Stimulated activated CD8-positive, alpha-beta memory T cell treated with anti-CD3 and anti-CD28 coated beads, Interleukin-4, amount 100 ng/mL, for 4 hours (primary cell): ENCODE results near the gene JSRP1.

ENCODE experiments used
- DNase-seq, 2 donors: peaks; one replicate each; pipeline ENCODE4 v3.0.0-alpha.2; 2020; ENCODE audit warnings: low read depth in 2 of 2, low spot score in 1 of 2

JSRP1 gene

DNA sequence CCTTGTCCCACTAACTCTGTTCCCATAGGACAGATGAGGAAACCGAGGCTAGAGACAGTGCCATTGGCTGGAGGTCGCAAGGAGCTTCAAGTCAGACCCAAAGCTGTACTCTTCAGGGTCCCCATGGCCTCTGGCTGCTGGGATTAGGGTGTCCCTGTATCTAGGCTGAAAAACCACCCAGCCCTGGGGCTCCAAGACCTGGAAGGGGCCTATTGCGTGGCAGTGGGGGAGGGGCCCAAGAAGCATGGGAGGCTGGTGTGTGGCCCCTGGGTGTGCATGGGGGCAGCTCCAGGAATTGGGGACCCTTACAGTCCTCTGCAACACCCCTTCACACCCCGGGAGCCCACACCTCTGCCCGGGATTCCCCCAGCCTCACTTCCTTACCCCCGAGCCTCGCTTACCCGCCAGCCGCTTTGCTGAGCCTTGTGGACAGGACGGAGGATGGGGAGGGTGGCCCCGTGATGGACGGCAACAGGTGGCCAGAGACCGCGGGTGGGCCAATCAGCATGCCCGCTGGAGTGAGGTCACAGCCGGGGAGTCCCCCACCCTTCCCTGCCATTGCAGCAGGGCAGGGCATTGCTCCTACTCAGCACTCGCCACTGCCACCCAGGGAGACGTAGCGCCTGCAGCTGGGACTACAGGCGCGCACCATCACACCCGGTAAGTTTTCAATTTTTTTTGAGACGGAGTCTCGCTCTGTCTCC is at the start of gene JSRP1:
Gene JSRP1, minus strand, starts transcription at position 436 of the 704 bp plus-strand sequence. CDS start 1,103 bp downstream, outside the sequence.
- DNase-seq = no peak

GRCh38 chr19:2305452-2306280 is 49.4 kb upstream of the JSRP1 start:
- DNase-seq = no peak

DNA sequence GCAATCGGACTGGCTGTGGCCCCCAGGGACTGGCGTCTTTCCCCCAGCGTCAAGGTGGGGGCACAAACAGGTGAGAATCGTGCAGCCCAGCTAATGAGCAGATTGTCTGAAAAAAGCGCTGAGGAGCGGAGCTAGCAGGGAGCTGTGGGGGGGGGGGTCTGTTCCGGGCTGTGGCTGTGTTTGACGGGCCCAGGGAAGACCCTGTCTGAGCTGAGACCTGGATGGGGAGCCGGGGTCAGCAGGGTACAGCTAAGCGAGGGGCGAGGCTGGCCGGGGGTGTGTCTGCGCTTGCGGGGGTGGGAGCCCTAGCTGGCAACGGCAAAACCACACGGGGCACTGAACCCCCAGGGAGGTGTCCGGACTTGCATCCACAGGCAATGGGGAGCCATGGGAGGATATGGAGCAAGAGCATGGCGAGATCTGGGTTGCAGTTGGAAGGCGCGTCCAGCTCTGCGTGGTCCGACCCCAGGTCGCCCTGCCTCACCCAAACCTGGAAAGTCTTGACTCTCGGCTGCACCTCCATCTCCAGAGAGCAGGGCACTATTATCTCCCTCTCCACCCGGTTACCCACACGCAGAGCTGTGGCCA is 47.1 kb upstream of the JSRP1 start:
- no peak for DNase-seq

GRCh38 chr19:2302319-2303210 is 46.3 kb upstream of the JSRP1 start:
- no peak for DNase-seq

DNA sequence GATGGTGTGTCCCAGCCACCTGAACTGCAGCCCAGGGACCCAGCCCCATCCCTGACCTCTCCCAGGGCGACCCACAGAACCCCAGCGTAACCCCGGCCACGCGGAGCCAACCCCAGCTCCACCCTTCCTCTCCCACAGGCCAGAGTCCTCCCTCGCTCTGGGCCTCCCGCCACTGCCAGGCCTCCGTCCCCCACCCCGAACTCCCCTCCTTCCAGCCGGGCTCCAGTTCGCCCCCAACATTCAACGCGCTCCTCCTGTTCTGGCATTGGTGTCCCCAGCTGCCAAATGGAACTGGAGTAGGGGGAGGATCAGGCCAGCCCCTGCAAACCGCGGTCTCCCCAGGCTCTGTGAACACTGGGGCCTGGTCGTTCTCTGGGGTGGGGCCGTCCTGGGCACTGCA is 44.3 kb upstream of the JSRP1 start:
- no peak for DNase-seq

GRCh38 chr19:2296141-2296540 is 39.9 kb upstream of the JSRP1 start:
- no peak for DNase-seq

DNA sequence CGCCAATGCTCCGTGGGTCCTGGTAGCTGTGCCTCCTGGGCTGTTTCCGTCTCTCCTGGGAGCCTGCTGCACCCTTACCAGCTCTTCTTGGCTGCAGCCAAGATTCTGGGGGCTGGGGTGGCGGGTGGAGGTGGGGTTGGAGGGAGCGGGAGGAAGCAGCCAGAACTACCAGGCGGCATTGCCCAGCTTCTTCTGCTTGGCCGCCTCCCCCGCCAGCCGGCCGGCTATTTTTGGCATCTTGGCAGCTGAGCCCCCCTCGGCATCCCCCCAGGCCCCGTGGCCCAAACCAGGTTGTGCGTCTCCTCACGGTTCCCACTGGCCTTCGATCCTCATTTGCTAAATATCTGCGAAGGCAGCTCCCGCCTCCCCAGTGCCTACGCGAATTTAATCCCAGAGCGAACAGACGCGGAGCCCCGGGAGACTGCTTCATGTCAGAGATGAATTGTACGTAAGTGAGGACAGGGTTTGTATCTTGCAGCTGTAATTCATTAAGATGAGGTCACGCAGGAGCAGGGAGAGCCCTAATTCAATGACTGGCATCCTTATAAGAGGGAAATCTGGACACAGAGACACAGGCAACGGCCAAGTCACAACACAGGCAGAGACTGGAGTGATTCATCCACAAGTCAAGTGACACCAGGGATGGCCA is 38.6 kb upstream of the JSRP1 start:
- no peak for DNase-seq

DNA sequence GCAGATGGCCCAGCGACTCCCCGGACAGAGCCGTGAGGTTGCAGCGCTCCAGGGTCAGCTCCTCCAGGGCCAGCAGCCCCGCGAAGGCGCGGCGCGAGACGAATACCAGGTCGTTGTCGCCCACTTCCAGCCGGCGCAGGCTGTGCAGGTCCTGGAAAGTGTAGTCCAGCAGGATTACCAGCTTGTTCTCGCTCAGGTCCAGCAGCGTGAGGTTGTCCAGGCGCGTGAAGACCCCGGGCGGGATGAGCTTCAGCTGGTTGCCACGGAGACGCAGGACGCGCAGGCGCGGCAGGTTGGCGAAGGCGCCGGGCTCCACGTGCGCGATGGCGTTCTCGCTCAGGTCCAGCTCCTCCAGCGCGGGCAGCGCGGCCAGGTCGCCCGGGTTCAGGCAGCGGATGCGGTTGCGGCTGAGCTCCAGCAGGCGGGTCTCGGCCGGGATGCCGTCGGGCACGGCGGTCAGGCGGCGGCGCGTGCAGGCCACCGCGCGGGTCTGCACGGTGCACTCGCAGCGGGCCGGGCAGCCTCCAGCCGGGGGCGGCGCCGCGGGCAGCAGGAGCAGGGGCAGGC is 35.1 kb upstream of the JSRP1 start:
- no peak for DNase-seq

DNA sequence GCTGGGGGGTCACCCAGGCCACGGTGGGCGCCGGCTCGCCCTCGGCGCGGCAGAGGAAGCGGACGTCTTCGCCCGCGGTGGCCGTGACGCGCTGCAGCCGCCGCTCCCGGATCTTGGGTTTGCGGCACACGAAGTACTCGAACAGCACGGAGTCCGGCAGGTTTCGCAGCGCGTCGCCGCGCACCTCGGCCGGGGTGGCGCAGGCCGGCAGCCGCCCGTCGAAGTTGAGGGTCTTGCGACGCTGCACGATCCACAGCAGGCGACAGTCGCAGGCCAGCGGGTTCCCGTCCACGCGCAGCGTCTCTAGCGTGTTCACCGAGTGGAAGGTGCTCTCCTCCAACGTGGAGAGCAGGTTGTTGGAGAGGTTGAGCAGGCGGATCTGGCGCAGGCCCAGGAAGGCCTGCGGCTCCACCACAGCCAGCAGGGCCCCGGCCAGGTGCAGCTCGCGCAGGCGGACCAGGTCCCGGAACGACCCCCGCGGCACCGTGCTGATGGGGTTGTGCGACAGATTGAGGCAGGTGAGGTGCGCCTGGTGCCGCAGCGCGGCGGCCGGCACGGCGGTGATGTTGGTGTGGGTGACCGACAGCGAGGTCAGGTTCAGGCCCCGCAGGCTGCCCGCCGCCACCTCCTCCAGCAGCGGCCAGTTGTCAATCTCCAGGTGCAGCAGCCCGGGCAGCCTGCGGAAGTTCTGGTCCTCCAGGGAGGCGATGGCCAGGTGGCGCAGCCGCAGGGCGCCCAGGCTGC is 34.4 kb upstream of the JSRP1 start:
- DNase-seq = no peak

DNA sequence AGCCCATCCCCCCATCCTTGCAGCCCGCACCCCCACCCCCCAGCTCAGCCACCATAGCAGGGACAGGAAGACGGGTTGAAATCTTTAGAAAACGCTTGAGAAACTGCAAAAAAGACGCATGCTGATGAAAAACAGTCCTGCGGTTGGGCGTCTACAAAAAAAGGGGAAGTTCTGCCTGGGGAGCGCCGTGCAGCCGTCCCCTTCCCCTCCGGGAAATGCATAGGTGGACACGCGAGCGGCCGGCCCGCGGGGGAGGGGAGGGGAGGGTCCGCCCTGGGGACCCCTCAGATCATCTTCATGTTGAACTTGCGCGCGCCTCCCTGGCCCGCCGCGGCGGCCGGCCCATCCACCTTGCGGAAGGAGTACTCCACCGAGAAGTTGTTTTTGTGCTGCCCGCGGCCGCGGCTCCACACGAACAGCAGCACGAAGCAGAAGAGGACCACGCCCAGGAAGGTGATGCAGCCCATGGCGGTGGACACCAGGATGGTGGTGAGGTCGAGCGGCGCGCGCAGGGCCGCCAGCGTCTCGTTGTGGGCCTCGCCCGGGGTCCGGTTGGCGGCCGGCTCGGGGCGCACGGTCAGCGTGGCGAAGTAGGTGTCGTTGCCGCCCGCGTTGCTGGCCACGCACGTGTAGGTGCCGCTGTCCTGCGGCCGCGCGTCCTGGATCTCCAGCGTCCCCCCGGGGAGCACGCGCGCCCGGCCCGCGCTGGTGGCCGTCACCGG is 33.7 kb upstream of the JSRP1 start:
- DNase-seq = no peak

- no peak for DNase-seq
Observed at GRCh38 chr19:2288818-2289713, 32.8 kb upstream of the JSRP1 start.

- DNase-seq = no peak
Observed at GRCh38 chr19:2288338-2288817, 32.2 kb upstream of the JSRP1 start.

- DNase-seq = no peak
Observed at GRCh38 chr19:2287585-2288337, 31.5 kb upstream of the JSRP1 start.

GRCh38 chr19:2286402-2287140 is 30.4 kb upstream of the JSRP1 start:
- DNase-seq = no peak

DNA sequence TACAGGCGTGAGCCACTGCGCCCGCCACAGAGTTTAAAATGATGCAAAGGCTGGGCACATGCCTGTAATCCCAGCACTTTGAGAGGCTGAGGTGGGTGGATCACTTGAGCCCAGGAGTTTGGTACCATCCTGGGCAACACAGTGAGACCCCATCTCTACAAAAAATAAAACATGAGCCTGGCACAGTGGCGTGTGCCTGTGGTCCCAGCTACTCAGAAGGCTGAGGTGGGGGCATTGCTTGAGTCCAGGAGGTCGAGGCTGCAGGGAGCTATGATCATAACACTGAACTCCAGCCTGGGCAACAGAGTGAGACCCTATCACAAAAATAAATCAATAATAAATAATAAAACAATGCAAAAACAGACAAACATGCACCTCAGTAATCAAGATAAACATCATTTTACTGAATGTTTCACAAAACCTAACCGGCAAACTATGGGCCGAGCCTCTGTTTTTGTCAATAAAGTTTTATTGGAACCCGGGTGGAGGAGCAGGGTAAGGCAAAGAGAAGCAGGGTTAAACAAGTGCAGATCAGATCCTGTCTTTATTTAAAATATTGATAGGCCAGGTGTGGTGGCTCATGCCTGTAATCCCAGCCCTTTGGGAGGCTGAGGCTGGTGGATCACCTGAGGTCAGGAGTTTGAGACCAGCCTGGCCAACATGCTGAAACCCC is 27.8 kb upstream of the JSRP1 start:
- DNase-seq = no peak

DNA sequence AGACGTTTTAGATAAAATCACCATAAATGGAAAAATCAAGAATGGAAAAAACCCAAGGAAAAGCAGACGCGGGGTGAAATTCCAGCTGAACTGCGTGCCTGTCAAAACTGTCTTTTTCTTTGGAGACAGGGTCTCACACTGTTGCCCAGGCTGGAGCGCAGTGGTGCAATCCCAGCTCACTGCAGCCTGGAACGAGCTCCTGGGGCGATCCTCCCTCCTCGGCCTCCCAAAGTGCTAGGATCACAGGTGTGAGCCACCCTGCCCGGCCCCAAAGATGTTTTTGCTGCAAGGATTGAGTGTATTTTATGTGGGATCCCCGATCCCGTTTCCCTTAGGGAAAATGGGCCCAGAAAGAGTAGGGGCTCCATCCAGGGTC is 26.6 kb upstream of the JSRP1 start:
- no peak for DNase-seq
